SU-DHL-6 (cell line): Measurements from ENCODE around the gene PAN3.

Experiments
- H2AFZ ChIP-seq: fragments of 200-600 bp; sonication (generic); 2 replicates; pipeline ENCODE4 v1.6.1; 2014; ENCODE audit warnings: low read depth, mild to moderate bottlenecking, moderate library complexity, mixed read lengths, antibody characterized with exemption, low read length; ENCODE audit not compliant: severe bottlenecking
- H3F3A ChIP-seq: fragments of 200-600 bp; shearing (Covaris generic); 2 replicates; pipeline ENCODE4 v1.6.0; 2016; ENCODE audit warnings: antibody characterized with exemption, mild to moderate bottlenecking; ENCODE audit not compliant: insufficient read depth
- H3K27ac ChIP-seq: fragments of 200-600 bp; sonication (generic); 2 replicates; pipeline ENCODE4 v1.5.1; 2016; ENCODE audit warnings: low read depth, mild to moderate bottlenecking, low read length, moderate library complexity, mixed read lengths
- H3K27me3 ChIP-seq: fragments of 200-600 bp; sonication (generic), shearing (Covaris generic); 2 replicates; pipeline ENCODE4 v1.6.0; 2014; ENCODE audit warnings: mild to moderate bottlenecking, low read length
- H3K36me3 ChIP-seq: fragments of 200-600 bp; sonication (generic); 2 replicates; pipeline ENCODE4 v1.6.1; 2014; ENCODE audit warnings: mild to moderate bottlenecking, low read length, mixed read lengths
- H3K4me2 ChIP-seq: fragments of 300-600, 200-600 bp; shearing (Covaris generic), sonication (generic); 2 replicates; pipeline ENCODE4 v1.6.0; 2014; ENCODE audit warnings: low read length, low read depth, mild to moderate bottlenecking; ENCODE audit not compliant: poor library complexity, severe bottlenecking
- H3K4me3 ChIP-seq: fragments of 200-600 bp; sonication (generic); 2 replicates; pipeline ENCODE4 v1.5.1; 2014; ENCODE audit warnings: antibody characterized with exemption, low read length, mild to moderate bottlenecking, mixed read lengths; ENCODE audit not compliant: insufficient read depth, poor library complexity, severe bottlenecking
- H3K79me2 ChIP-seq: fragments of 200-600 bp; sonication (generic); 2 replicates; pipeline ENCODE4 v1.6.1; 2014; ENCODE audit warnings: mild to moderate bottlenecking, low read length, moderate library complexity; ENCODE audit not compliant: insufficient read depth
- H3K9ac ChIP-seq: fragments of 200-600 bp; sonication (generic); 2 replicates; pipeline ENCODE4 v1.7.0; 2014; ENCODE audit warnings: mild to moderate bottlenecking, low read length
- H3K9me2 ChIP-seq: fragments of 200-600 bp; sonication (generic); replicated peaks from 2 replicates; pipeline ENCODE4 v1.6.1; 2014; ENCODE audit warnings: low read length; ENCODE audit not compliant: insufficient read depth
- H3K9me3 ChIP-seq: fragments of 200-600 bp; sonication (generic); 2 replicates; pipeline ENCODE4 v1.6.1; 2014; ENCODE audit warnings: low read length, mixed read lengths; ENCODE audit not compliant: insufficient read depth
- H4K20me1 ChIP-seq: fragments of 200-600 bp; sonication (generic); 2 replicates; pipeline ENCODE4 v1.6.1; 2014; ENCODE audit warnings: low read depth, mild to moderate bottlenecking, antibody characterized with exemption, low read length, moderate library complexity, mixed read lengths
- CTCF ChIP-seq: fragments of 200-600 bp; sonication (generic); IDR thresholded peaks from one replicate; pipeline ENCODE4 v1.5.1; 2017; ENCODE audit warnings: antibody characterized with exemption, mild to moderate bottlenecking, low read length, moderate library complexity; ENCODE audit not compliant: insufficient read depth, poor library complexity, severe bottlenecking
- EZH2phosphoT487 ChIP-seq: fragments of 200-600 bp; sonication (generic), shearing (Covaris generic); conservative IDR thresholded peaks from 2 replicates; pipeline ENCODE4 v1.6.1; 2018; ENCODE audit warnings: mild to moderate bottlenecking, antibody characterized with exemption, low read length, moderate library complexity, mixed read lengths

Gene PAN3

GRCh38 chr13:28329395-28330158, 191.2 kb downstream of the PAN3 start:
- Histone ChIP-seq H3K4me2 (no peak overlapping the region), H3K27ac (no peak overlapping the region), H2AFZ (no peak overlapping the region), H3K9me2 (no peaks in the 10 kb centered on the region), H3K79me2 (no peaks in the 10 kb centered on the region), H3F3A (no peaks in the 10 kb centered on the region), H3K9ac (no peak overlapping the region), H3K9me3 (no peaks in the 10 kb centered on the region), H4K20me1 (no peaks in the 10 kb centered on the region), H3K4me3 (no peak overlapping the region), H3K27me3 (no peaks in the 10 kb centered on the region), H3K36me3 (no peaks in the 10 kb centered on the region)
- no peak for TF ChIP-seq CTCF
- no peak for TF ChIP-seq EZH2phosphoT487

- Histone ChIP-seq H3K9me2 (no peaks in the 10 kb centered on the region), H4K20me1 (no peaks in the 10 kb centered on the region), H3K9me3 (no peaks in the 10 kb centered on the region), H3K79me2 (no peaks in the 10 kb centered on the region), H3K36me3 (no peaks in the 10 kb centered on the region), H3K9ac (no peak overlapping the region), H3F3A (no peaks in the 10 kb centered on the region), H3K27ac (no peak overlapping the region), H3K4me3 (no peak overlapping the region), H3K4me2 (no peak overlapping the region), H2AFZ (no peak overlapping the region), H3K27me3 (no peaks in the 10 kb centered on the region)
- no peak for TF ChIP-seq EZH2phosphoT487
- TF ChIP-seq CTCF, result no peak
Measured at GRCh38 chr13:28333204-28333881, 195.0 kb downstream of the PAN3 start.

- Histone ChIP-seq H3K27me3 (no peaks in the 10 kb centered on the region), H3K27ac (no peak overlapping the region), H3K36me3 (no peaks in the 10 kb centered on the region), H2AFZ (no peak overlapping the region), H3K79me2 (no peaks in the 10 kb centered on the region), H3K9me3 (no peaks in the 10 kb centered on the region), H3K4me3 (no peak overlapping the region), H3K9me2 (no peaks in the 10 kb centered on the region), H3K9ac (no peak overlapping the region), H3F3A (no peaks in the 10 kb centered on the region), H4K20me1 (no peaks in the 10 kb centered on the region), H3K4me2 (no peak overlapping the region)
- TF ChIP-seq EZH2phosphoT487, result no peak
- TF ChIP-seq CTCF, result no peak
Measured at GRCh38 chr13:28336193-28336657, 197.9 kb downstream of the PAN3 start.
